ENCODE measurements around the gene ADGRG6. TPM values are rescaled to one million over a fixed set of nuclear protein-coding genes. Genes with fewer than 3 reads are reported as not detected.

Gene ADGRG6
- total and polyA plus RNA-seq, 4 donors = 18.7 to 110 (median 45.7) TPM

GRCh38 chr6:142307963-142308748, 6.3 kb downstream of the ADGRG6 start:
- WGBS = 76% methylated on average over 2 of the region's 2 CpGs
- Histone ChIP-seq H3K4me1 (ENCODE audit: control insufficient read depth in 4 of 4, insufficient read depth in 4 of 4, low read length in 3 of 4) (peaks cover 4 to 49% (median 32%) of the 10 kb centered on the region in 4 donors), H3K36me3 (ENCODE audit: control insufficient read depth in 4 of 4, insufficient read depth in 3 of 4, low read depth in 1 of 4, low read length in 3 of 4) (peaks cover 0 to 8% (median 2%) of the 10 kb centered on the region in 4 donors), H3K4me3 (ENCODE audit: low read depth in 1 of 3, low read length in 3 of 3) (no peak overlapping the region), H3K27ac (ENCODE audit: low read depth in 1 of 2, low read length in 2 of 2) (no peak overlapping the region), H3K9ac (ENCODE audit: low read depth in 1 of 2, low read length in 2 of 2) (no peak overlapping the region), H3K9me3 (ENCODE audit: control insufficient read depth in 4 of 4, low read length in 3 of 4) (no peaks in the 10 kb centered on the region), H3K27me3 (ENCODE audit: control insufficient read depth in 4 of 4, insufficient read depth in 4 of 4, low read length in 3 of 4) (no peaks in the 10 kb centered on the region)
- no peak for DNase-seq (ENCODE audit: low spot score)
- TF ChIP-seq EGR1 (IDR thresholded peaks at IDR 0.05; ENCODE audit: low read depth in 2 of 2) = no peak
- no peak for TF ChIP-seq RXRA (IDR thresholded peaks at IDR 0.05)
- TF ChIP-seq MAX (IDR thresholded peaks at IDR 0.05) = no peak
- no peak for TF ChIP-seq ATF3 (IDR thresholded peaks at IDR 0.05)
- no peak for TF ChIP-seq GABPA (IDR thresholded peaks at IDR 0.05 in 1 of 2, conservative IDR thresholded peaks at IDR 0.05 in 1 of 2)

GRCh38 chr6:142309426-142309825, 7.6 kb downstream of the ADGRG6 start:
- Histone ChIP-seq H3K4me1 (ENCODE audit: control insufficient read depth in 4 of 4, insufficient read depth in 4 of 4, low read length in 3 of 4) (peaks cover 4 to 50% (median 34%) of the 10 kb centered on the region in 4 donors), H3K9ac (ENCODE audit: low read depth in 1 of 2, low read length in 2 of 2) (no peak overlapping the region), H3K36me3 (ENCODE audit: control insufficient read depth in 4 of 4, insufficient read depth in 3 of 4, low read depth in 1 of 4, low read length in 3 of 4) (peaks cover 0 to 8% (median 2%) of the 10 kb centered on the region in 4 donors), H3K9me3 (ENCODE audit: control insufficient read depth in 4 of 4, low read length in 3 of 4) (no peaks in the 10 kb centered on the region), H3K27ac (ENCODE audit: low read depth in 1 of 2, low read length in 2 of 2) (no peak overlapping the region), H3K4me3 (ENCODE audit: low read depth in 1 of 3, low read length in 3 of 3) (no peak overlapping the region), H3K27me3 (ENCODE audit: control insufficient read depth in 4 of 4, insufficient read depth in 4 of 4, low read length in 3 of 4) (no peaks in the 10 kb centered on the region)
- TF ChIP-seq YY1 (IDR thresholded peaks at IDR 0.05) = no peak
- no peak for TF ChIP-seq ZBTB33 (IDR thresholded peaks at IDR 0.05)
- no peak for TF ChIP-seq TAF1 (conservative IDR thresholded peaks at IDR 0.05)
- no peak for TF ChIP-seq JUND (IDR thresholded peaks at IDR 0.05)
- TF ChIP-seq HNF4G (IDR thresholded peaks at IDR 0.05) = no peak
- TF ChIP-seq ATF3 (IDR thresholded peaks at IDR 0.05) = no peak
- no peak for TF ChIP-seq EGR1 (IDR thresholded peaks at IDR 0.05; ENCODE audit: low read depth in 2 of 2)
- no peak for TF ChIP-seq MAX (IDR thresholded peaks at IDR 0.05)
- no peak for TF ChIP-seq NR2F2 (IDR thresholded peaks at IDR 0.05)
- TF ChIP-seq CTCF (IDR thresholded peaks at IDR 0.05; ENCODE audit: low read depth, low read length, missing input control) = no peak
- no peak for TF ChIP-seq RXRA (IDR thresholded peaks at IDR 0.05)
- TF ChIP-seq FOXA1 (IDR thresholded peaks at IDR 0.05) = no peak
- TF ChIP-seq SP1 (IDR thresholded peaks at IDR 0.05) = no peak
- no peak for TF ChIP-seq FOXA2 (IDR thresholded peaks at IDR 0.05)
- TF ChIP-seq HNF4A (conservative IDR thresholded peaks at IDR 0.05) = no peak
- TF ChIP-seq REST (IDR thresholded peaks at IDR 0.05) = no peak
- TF ChIP-seq RAD21 (IDR thresholded peaks at IDR 0.05) = no peak
- no peak for TF ChIP-seq GABPA (IDR thresholded peaks at IDR 0.05 in 1 of 2, conservative IDR thresholded peaks at IDR 0.05 in 1 of 2)
- 97% methylated on average over 2 of the region's 2 CpGs for WGBS
- no peak for DNase-seq (ENCODE audit: low spot score)

All from liver (tissue), 9 donors.